Measurements from ENCODE around the gene WDFY2. TPM values are rescaled to one million over a fixed set of nuclear protein-coding genes. Genes with fewer than 3 reads are reported as not detected.

The WDFY2 gene
- polyA plus RNA-seq, 1 donor from 2014 or later, result 5.3 TPM

- no peak overlapping the region for H3K9ac ChIP-seq (ENCODE audit: low read length)
- no peak overlapping the region for H3K4me2 ChIP-seq (ENCODE audit: low read length)
- peaks cover 41% of the 10 kb centered on the region for H3K79me2 ChIP-seq (replicated peaks; ENCODE audit: insufficient read depth, low read length)
- H3K4me3 ChIP-seq (ENCODE audit: low read length), result no peak overlapping the region
- no peak overlapping the region for H3K27ac ChIP-seq (ENCODE audit: low read length)
- H3F3A ChIP-seq (ENCODE audit: insufficient read depth, low read length, poor library complexity, severe bottlenecking), result no peaks in the 10 kb centered on the region
- no peaks in the 10 kb centered on the region for H3K9me2 ChIP-seq (ENCODE audit: insufficient read depth, low read length)
- no peaks in the 10 kb centered on the region for H3K9me3 ChIP-seq (ENCODE audit: low read length)
- no peak overlapping the region for H2AFZ ChIP-seq (ENCODE audit: low read depth, low read length)
- no peaks in the 10 kb centered on the region for H3K27me3 ChIP-seq (ENCODE audit: insufficient read depth, low read depth, low read length)
- no peaks in the 10 kb centered on the region for H4K20me1 ChIP-seq (ENCODE audit: insufficient read depth)
- no peak for TF ChIP-seq SMC3 (conservative IDR thresholded peaks at IDR 0.05; ENCODE audit: poor library complexity)
- no peak for TF ChIP-seq TAF1 (IDR thresholded peaks at IDR 0.05; ENCODE audit: low read depth)
- TF ChIP-seq EP300 (conservative IDR thresholded peaks at IDR 0.05; ENCODE audit: poor library complexity, severe bottlenecking), result no peak
- TF ChIP-seq RAD21 (conservative IDR thresholded peaks at IDR 0.05), result no peak
- TF ChIP-seq, protein P1, sequence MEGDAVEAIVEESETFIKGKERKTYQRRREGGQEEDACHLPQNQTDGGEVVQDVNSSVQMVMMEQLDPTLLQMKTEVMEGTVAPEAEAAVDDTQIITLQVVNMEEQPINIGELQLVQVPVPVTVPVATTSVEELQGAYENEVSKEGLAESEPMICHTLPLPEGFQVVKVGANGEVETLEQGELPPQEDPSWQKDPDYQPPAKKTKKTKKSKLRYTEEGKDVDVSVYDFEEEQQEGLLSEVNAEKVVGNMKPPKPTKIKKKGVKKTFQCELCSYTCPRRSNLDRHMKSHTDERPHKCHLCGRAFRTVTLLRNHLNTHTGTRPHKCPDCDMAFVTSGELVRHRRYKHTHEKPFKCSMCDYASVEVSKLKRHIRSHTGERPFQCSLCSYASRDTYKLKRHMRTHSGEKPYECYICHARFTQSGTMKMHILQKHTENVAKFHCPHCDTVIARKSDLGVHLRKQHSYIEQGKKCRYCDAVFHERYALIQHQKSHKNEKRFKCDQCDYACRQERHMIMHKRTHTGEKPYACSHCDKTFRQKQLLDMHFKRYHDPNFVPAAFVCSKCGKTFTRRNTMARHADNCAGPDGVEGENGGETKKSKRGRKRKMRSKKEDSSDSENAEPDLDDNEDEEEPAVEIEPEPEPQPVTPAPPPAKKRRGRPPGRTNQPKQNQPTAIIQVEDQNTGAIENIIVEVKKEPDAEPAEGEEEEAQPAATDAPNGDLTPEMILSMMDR (IDR thresholded peaks at IDR 0.05; ENCODE audit: poor library complexity, severe bottlenecking), result no peak
- no peaks in the 10 kb centered on the region for H3K36me3 ChIP-seq (ENCODE audit: insufficient read depth, low read length)
Measured at GRCh38 chr13:51594432-51594831, 10.2 kb downstream of the WDFY2 start.

DNA sequence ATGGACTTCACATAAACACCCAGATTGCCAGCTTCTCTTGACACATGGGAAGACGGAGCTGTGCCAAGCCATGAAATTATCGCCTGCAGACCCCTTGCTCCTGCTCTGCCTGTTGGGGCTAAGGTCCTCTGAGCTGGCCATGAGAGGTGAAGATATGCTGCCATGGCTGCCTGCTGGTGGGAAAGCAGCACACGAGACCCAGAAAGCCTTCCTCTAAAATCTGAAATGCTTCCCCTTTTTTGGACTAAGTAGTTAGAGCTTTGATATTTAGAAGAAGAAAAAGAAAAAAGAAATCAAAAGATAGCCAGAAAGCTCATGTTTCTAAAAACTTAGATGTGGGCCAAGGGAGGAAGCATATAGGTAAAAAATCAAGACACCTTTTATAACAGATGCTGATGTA is 11.2 kb downstream of the WDFY2 start:
- Histone ChIP-seq H3K4me2 (ENCODE audit: low read length) (no peak overlapping the region), H3K9ac (ENCODE audit: low read length) (no peak overlapping the region), H3K36me3 (ENCODE audit: insufficient read depth, low read length) (no peaks in the 10 kb centered on the region), H3K79me2 (replicated peaks; ENCODE audit: insufficient read depth, low read length) (peaks cover 32% of the 10 kb centered on the region), H4K20me1 (ENCODE audit: insufficient read depth) (no peaks in the 10 kb centered on the region), H3F3A (ENCODE audit: insufficient read depth, low read length, poor library complexity, severe bottlenecking) (no peaks in the 10 kb centered on the region), H2AFZ (ENCODE audit: low read depth, low read length) (no peak overlapping the region), H3K4me3 (ENCODE audit: low read length) (no peak overlapping the region), H3K27me3 (ENCODE audit: insufficient read depth, low read depth, low read length) (no peaks in the 10 kb centered on the region), H3K9me3 (ENCODE audit: low read length) (no peaks in the 10 kb centered on the region), H3K9me2 (ENCODE audit: insufficient read depth, low read length) (no peaks in the 10 kb centered on the region), H3K27ac (ENCODE audit: low read length) (no peak overlapping the region)
- TF ChIP-seq, protein P1 (IDR thresholded peaks at IDR 0.05; ENCODE audit: poor library complexity, severe bottlenecking), result no peak
- TF ChIP-seq MXI1 (conservative IDR thresholded peaks at IDR 0.05; ENCODE audit: poor library complexity, severe bottlenecking) (no peak), TAF1 (IDR thresholded peaks at IDR 0.05; ENCODE audit: low read depth) (no peak), RAD21 (conservative IDR thresholded peaks at IDR 0.05) (no peak), POLR2AphosphoS5 (IDR thresholded peaks at IDR 0.05) (no peak), REST (IDR thresholded peaks at IDR 0.05; ENCODE audit: borderline replicate concordance) (no peak), SMC3 (conservative IDR thresholded peaks at IDR 0.05; ENCODE audit: poor library complexity) (no peak), EZH2 (IDR thresholded peaks at IDR 0.05; ENCODE audit: borderline replicate concordance, insufficient read depth, low read length, poor library complexity, severe bottlenecking) (no peak), EP300 (conservative IDR thresholded peaks at IDR 0.05; ENCODE audit: poor library complexity, severe bottlenecking) (no peak)
